Activated T-helper 17 cell treated with anti-CD3 and anti-CD28 coated beads, Interleukin-2, amount 50 U/mL, for 72 hours (primary cell): ENCODE data around the gene TCHHL1. TPM values are rescaled to one million over a fixed set of nuclear protein-coding genes. Genes with fewer than 3 reads are reported as not detected.
"Not testable (repeated sequence)": the region's sequence is repeated elsewhere in the genome, so short reads cannot be mapped to it uniquely, and the experiment has no call there.

Source experiments
- ATAC-seq: fragments of 150-1000 bp; cut with Tn5 transposase; replicated peaks from 2 replicates; pipeline ENCODE4 v1.10.0; 2021; ENCODE audit warnings: mild to moderate bottlenecking, moderate library complexity
- H3K27ac Mint-ChIP-seq: one replicate; pipeline ENCODE4 v1.8.0; 2022; ENCODE audit warnings: mixed read lengths
- H3K27me3 Mint-ChIP-seq: one replicate; pipeline ENCODE4 v1.8.0; 2022; ENCODE audit warnings: mixed read lengths
- H3K36me3 Mint-ChIP-seq: one replicate; pipeline ENCODE4 v1.8.0; 2022; ENCODE audit warnings: low read depth, mild to moderate bottlenecking, mixed read lengths
- H3K4me1 Mint-ChIP-seq: one replicate; pipeline ENCODE4 v1.8.0; 2022; ENCODE audit warnings: mixed read lengths
- H3K4me3 Mint-ChIP-seq: one replicate; pipeline ENCODE4 v1.8.0; 2022; ENCODE audit warnings: mild to moderate bottlenecking, mixed read lengths
- H3K9me3 Mint-ChIP-seq: one replicate; pipeline ENCODE4 v1.8.0; 2022; ENCODE audit warnings: mixed read lengths
- total RNA-seq, 2 donors: library from RNA; stranded (reverse); gene quantifications; one replicate each; pipeline ENCODE4 v1.2.3, GENCODE V29; 2022

Gene TCHHL1
- total RNA-seq, 2 donors from 2014 or later = not detected

GRCh38 chr1:152108882-152109222 is 20.0 kb upstream of the TCHHL1 start:
- no peak overlapping the region for H3K4me3 Mint-ChIP-seq
- peaks cover 8% of the 10 kb centered on the region for H3K36me3 Mint-ChIP-seq
- ATAC-seq = no peak
- H3K4me1 Mint-ChIP-seq = no peaks in the 10 kb centered on the region
- H3K27me3 Mint-ChIP-seq = peaks cover 12% of the 10 kb centered on the region
- no peak overlapping the region for H3K27ac Mint-ChIP-seq
- H3K9me3 Mint-ChIP-seq = peaks cover 4% of the 10 kb centered on the region

- peaks cover 4% of the 10 kb centered on the region for H3K9me3 Mint-ChIP-seq
- no peak for ATAC-seq
- H3K4me1 Mint-ChIP-seq = no peaks in the 10 kb centered on the region
- H3K27ac Mint-ChIP-seq = no peak overlapping the region
- peaks cover 17% of the 10 kb centered on the region for H3K27me3 Mint-ChIP-seq
- no peak overlapping the region for H3K4me3 Mint-ChIP-seq
- peaks cover 8% of the 10 kb centered on the region for H3K36me3 Mint-ChIP-seq
Measured at GRCh38 chr1:152107984-152108881, 19.4 kb upstream of the TCHHL1 start.

DNA sequence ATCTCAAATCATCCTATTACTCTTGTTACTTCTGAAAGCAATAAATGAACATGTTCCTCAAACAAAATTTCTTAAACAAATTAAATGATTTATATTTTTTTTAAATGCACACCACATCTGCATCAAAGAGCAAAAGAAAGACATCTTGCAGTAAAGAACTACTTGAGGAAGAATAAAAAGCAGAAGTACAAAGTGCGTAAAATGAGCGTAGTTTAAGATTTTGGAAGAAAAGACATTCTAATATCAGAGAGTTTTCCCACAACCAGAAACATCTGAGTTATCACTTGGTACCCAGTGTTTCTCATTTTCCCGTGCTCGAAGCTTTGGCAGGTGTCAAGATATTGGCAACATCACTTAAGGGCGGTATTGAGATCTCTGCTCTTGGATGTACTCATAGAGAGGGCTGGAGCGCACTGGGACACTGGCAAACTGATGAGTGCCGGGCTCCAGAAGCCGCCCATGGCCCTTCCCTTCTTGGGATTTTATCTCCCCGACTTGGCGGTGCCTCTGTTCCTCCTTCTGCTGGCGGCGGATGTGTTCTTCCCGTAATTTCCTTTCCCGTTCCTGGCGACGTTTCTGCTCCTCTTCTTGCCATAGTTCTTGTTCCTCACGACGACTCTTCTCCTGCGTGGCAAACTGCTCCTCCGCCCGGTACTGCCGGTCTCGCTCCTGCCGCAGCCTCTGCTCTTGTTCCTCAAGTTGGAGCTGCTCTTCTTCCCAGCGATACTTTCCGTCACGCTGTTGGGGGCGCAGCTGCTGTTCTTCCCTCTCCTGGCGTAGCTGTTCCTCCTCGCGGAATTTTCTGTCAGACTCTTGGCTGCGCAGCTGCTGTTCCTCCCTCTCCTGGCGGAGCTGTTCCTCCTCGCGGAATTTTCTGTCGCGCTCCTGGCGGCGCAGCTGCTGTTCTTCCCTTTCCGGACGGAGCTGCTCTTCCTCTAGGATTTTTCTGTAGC is 18.4 kb upstream of the TCHHL1 start:
- Mint-ChIP-seq H3K27ac (no peak overlapping the region), H3K4me3 (no peak overlapping the region)

DNA sequence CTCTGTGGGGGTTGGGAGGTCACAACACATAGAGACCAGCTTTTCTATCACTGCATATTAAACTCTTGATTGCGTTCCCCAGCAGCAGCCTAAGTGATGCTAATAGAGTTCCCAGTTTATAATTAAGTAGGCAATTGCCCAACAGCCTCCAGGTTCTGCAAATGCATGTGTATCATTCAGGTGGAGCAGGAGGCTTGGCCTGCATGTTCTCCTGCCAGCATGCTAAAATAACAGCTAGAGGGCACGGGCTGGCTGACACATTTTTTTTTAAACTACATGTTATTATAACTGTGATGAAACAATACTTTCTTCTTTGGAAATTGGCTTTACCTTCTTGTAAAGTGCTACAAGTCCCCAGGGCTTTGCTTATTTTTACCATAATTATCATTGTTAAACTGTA is 16.0 kb upstream of the TCHHL1 start:
- H3K9me3 Mint-ChIP-seq = peaks cover 4% of the 10 kb centered on the region
- ATAC-seq = no peak
- peaks cover 38% of the 10 kb centered on the region for H3K27me3 Mint-ChIP-seq
- no peak overlapping the region for H3K4me3 Mint-ChIP-seq
- H3K4me1 Mint-ChIP-seq = no peaks in the 10 kb centered on the region
- H3K36me3 Mint-ChIP-seq = peaks cover 8% of the 10 kb centered on the region
- H3K27ac Mint-ChIP-seq = no peak overlapping the region

More for the DNA sequence above, 18.4 kb upstream of the TCHHL1 start:
- no peak for ATAC-seq
- Mint-ChIP-seq H3K9me3 (peaks cover 4% of the 10 kb centered on the region), H3K27me3 (peaks cover 21% of the 10 kb centered on the region), H3K36me3 (peaks cover 8% of the 10 kb centered on the region), H3K4me1 (no peaks in the 10 kb centered on the region)

GRCh38 chr1:152096931-152097330 is 8.1 kb upstream of the TCHHL1 start:
- peaks cover 41% of the 10 kb centered on the region for H3K27me3 Mint-ChIP-seq
- H3K4me3 Mint-ChIP-seq = no peak overlapping the region
- H3K9me3 Mint-ChIP-seq = no peaks in the 10 kb centered on the region
- H3K27ac Mint-ChIP-seq = no peak overlapping the region
- ATAC-seq = no peak
- H3K36me3 Mint-ChIP-seq = no peaks in the 10 kb centered on the region
- H3K4me1 Mint-ChIP-seq = no peaks in the 10 kb centered on the region

DNA sequence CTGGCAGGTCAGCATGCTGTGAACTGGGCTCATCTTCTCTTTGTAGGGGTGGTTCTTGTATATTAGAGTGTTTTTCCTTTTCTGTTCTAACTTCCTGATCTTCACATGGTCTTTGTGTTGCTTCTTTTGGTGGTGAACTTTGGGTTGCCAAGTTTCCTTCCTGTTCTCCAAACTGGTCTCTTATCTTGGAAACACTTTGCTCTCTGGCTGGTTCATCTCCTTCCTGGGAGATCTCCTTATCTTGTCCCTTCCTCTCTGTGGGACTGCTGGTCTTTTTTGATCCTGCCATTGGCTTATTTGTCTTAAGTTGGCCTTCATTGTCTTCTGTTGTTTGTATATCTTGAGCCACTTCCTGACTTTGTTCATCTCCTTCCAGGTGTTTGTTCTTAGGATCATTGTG is 2.1 kb downstream of the TCHHL1 start:
- no peak overlapping the region for H3K27ac Mint-ChIP-seq
- H3K4me1 Mint-ChIP-seq = no peaks in the 10 kb centered on the region

DNA sequence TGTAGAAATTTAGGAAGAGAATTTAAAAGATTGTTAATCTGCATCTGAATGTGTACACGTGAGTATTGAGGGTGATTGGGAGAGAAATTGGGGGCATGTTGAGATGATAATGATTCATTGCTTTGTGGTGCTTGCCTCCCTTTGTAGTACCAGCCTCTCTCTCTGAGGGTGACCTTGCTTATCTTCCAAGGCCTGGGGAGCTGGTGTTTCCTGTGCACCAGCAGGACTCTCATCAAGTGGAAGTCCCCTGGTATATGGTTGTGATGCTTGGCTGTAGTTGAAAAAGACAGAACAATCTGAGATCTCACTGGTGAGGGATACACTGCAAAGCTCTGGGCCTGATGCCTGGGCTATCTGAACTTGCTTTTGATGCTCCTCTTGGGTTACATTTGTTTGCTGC is 4.0 kb downstream of the TCHHL1 start:
- Mint-ChIP-seq H3K27me3 (peaks cover 13% of the 10 kb centered on the region), H3K36me3 (no peaks in the 10 kb centered on the region), H3K27ac (no peak overlapping the region), H3K4me1 (no peaks in the 10 kb centered on the region), H3K9me3 (no peaks in the 10 kb centered on the region), H3K4me3 (no peak overlapping the region)
- no peak for ATAC-seq

More for the DNA sequence above, 2.1 kb downstream of the TCHHL1 start:
- Mint-ChIP-seq H3K9me3 (no peaks in the 10 kb centered on the region), H3K27me3 (peaks cover 25% of the 10 kb centered on the region), H3K36me3 (no peaks in the 10 kb centered on the region), H3K4me3 (no peak overlapping the region)
- no peak for ATAC-seq

GRCh38 chr1:152081026-152081425 is 7.8 kb downstream of the TCHHL1 start:
- ATAC-seq = not testable (repeated sequence)

GRCh38 chr1:152080494-152080893 is 8.4 kb downstream of the TCHHL1 start:
- H3K27me3 Mint-ChIP-seq = peaks cover 20% of the 10 kb centered on the region
- ATAC-seq, H3K9me3 Mint-ChIP-seq, H3K27ac Mint-ChIP-seq, H3K36me3 Mint-ChIP-seq, H3K4me3 Mint-ChIP-seq, H3K4me1 Mint-ChIP-seq: not testable (repeated sequence)

More at GRCh38 chr1:152081026-152081425, 7.8 kb downstream of the TCHHL1 start:
- peaks cover 18% of the 10 kb centered on the region for H3K27me3 Mint-ChIP-seq
- not testable (repeated sequence) for H3K36me3 Mint-ChIP-seq, H3K9me3 Mint-ChIP-seq, H3K4me1 Mint-ChIP-seq, H3K4me3 Mint-ChIP-seq, H3K27ac Mint-ChIP-seq

DNA sequence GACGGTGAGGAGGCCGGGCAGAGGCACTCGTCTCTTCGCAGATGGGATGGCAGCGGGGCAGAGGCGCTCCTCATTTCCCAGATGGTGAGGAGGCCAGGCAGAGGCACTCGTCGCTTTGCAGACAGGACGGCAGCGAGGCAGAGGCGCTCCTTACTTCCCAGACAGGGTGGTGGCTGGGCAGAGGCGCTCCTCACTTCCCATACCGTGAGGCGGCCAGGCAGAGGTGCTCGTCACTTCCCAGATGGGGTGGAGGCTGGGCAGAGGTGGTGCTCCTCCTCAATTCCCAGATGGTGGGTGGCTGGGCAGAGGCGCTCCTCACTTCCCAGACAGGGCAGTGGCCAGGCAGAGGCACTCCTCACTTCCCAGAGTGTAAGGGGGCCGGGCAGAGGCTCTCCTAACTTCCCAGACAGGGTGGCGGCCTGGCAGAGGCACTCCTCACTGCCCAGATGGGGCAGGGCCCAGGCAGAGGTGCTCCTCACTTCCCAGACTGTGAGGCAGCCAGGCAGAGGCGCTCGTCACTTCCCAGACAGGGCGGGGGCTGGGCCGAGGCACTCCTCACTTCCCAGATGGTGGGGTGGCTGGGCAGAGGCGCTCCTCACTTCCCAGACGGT is 9.9 kb downstream of the TCHHL1 start:
- H3K4me3 Mint-ChIP-seq = no peak overlapping the region
- no peaks in the 10 kb centered on the region for H3K9me3 Mint-ChIP-seq
- H3K27me3 Mint-ChIP-seq = peaks cover 26% of the 10 kb centered on the region
- ATAC-seq = no peak
- H3K4me1 Mint-ChIP-seq = no peaks in the 10 kb centered on the region
- H3K27ac Mint-ChIP-seq = no peak overlapping the region
- no peaks in the 10 kb centered on the region for H3K36me3 Mint-ChIP-seq

GRCh38 chr1:152072311-152072710 is 16.6 kb downstream of the TCHHL1 start:
- no peaks in the 10 kb centered on the region for H3K36me3 Mint-ChIP-seq
- peaks cover 5% of the 10 kb centered on the region for H3K4me1 Mint-ChIP-seq
- no peaks in the 10 kb centered on the region for H3K9me3 Mint-ChIP-seq

GRCh38 chr1:152071123-152071522 is 17.7 kb downstream of the TCHHL1 start:
- no peak for ATAC-seq
- H3K27me3 Mint-ChIP-seq = peaks cover 40% of the 10 kb centered on the region
- H3K4me1 Mint-ChIP-seq = peaks cover 5% of the 10 kb centered on the region
- H3K27ac Mint-ChIP-seq = no peak overlapping the region
- H3K36me3 Mint-ChIP-seq = no peaks in the 10 kb centered on the region
- no peak overlapping the region for H3K4me3 Mint-ChIP-seq
- H3K9me3 Mint-ChIP-seq = no peaks in the 10 kb centered on the region

More at GRCh38 chr1:152072311-152072710, 16.6 kb downstream of the TCHHL1 start:
- H3K4me3 Mint-ChIP-seq = no peak overlapping the region
- peaks cover 38% of the 10 kb centered on the region for H3K27me3 Mint-ChIP-seq
- H3K27ac Mint-ChIP-seq = no peak overlapping the region
- ATAC-seq = no peak

DNA sequence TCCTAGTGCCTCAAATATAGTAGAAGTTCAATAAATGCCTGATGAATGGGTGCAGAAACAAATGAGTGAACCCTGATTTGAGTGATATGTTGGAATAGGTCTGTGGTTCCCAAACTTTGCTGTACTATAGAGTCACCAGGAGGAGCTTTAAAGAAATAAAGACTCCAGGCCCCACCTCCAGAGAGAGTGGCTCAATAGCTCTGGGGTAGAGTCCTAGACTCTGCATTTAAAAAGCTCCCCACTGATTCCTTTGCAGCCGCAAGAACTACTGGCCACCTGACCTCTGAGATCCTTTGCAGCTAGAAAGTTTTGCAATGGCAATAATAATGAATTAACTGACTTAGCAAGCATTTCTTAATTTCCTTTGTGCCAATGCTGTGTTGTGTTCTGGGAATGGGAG is 20.9 kb downstream of the TCHHL1 start:
- no peak for ATAC-seq
- H3K4me3 Mint-ChIP-seq = no peak overlapping the region
- H3K4me1 Mint-ChIP-seq = peaks cover 5% of the 10 kb centered on the region
- H3K9me3 Mint-ChIP-seq = no peaks in the 10 kb centered on the region
- no peaks in the 10 kb centered on the region for H3K36me3 Mint-ChIP-seq
- H3K27ac Mint-ChIP-seq = no peak overlapping the region
- H3K27me3 Mint-ChIP-seq = peaks cover 31% of the 10 kb centered on the region

- Mint-ChIP-seq H3K4me1 (peaks cover 5% of the 10 kb centered on the region), H3K36me3 (no peaks in the 10 kb centered on the region), H3K27ac (no peak overlapping the region), H3K9me3 (no peaks in the 10 kb centered on the region), H3K4me3 (no peak overlapping the region), H3K27me3 (peaks cover 25% of the 10 kb centered on the region)
- ATAC-seq = no peak
Measured at GRCh38 chr1:152067150-152067549, 21.7 kb downstream of the TCHHL1 start.
